Liver (tissue), 3 donors: ENCODE results near the gene BCAT1.

Experiments
- EGR1 ChIP-seq, 2 donors: IDR thresholded peaks; 2 replicates each; pipeline ENCODE4 v1.6.1; 2016 to 2018; ENCODE audit warnings: antibody characterized with exemption in 2 of 2, low read depth in 2 of 2
- JUND ChIP-seq, 2 donors: IDR thresholded peaks; 2 replicates each; pipeline ENCODE4 v1.6.1; 2016; ENCODE audit warnings: antibody characterized with exemption in 2 of 2
- MAX ChIP-seq: IDR thresholded peaks from 2 replicates; pipeline ENCODE4 v1.6.1; 2016; ENCODE audit warnings: antibody characterized with exemption
- RAD21 ChIP-seq, 2 donors: IDR thresholded peaks; 2 replicates each; pipeline ENCODE4 v1.6.1; 2016; ENCODE audit warnings: antibody characterized with exemption in 2 of 2, mild to moderate bottlenecking in 2 of 2
- TAF1 ChIP-seq: conservative IDR thresholded peaks from 2 replicates; pipeline ENCODE4 v1.6.1; 2016; ENCODE audit warnings: antibody characterized with exemption, mild to moderate bottlenecking
- YY1 ChIP-seq: IDR thresholded peaks from 2 replicates; pipeline ENCODE4 v1.6.1; 2016; ENCODE audit warnings: antibody characterized with exemption, mild to moderate bottlenecking
- TF ChIP-seq, protein P1 (sequence below): fragments of 150-350 bp; IDR thresholded peaks from 2 replicates; pipeline ENCODE4 v1.5.1; 2017; ENCODE audit warnings: improper control_type of control experiment, low read depth, low read length; ENCODE audit not compliant: missing input control
- TF ChIP-seq, protein P2 (sequence below): IDR thresholded peaks from 2 replicates; pipeline ENCODE4 v1.6.1; 2016; ENCODE audit warnings: antibody characterized with exemption
- TF ChIP-seq, protein P3 (sequence below): IDR thresholded peaks from 2 replicates; pipeline ENCODE4 v1.6.1; 2016; ENCODE audit warnings: antibody characterized with exemption
- TF ChIP-seq, protein P4 (sequence below): IDR thresholded peaks from 2 replicates; pipeline ENCODE4 v1.6.1; 2016; ENCODE audit warnings: antibody characterized with exemption, mild to moderate bottlenecking
- donor health status: healthy.
- donor health status: healthy.

GRCh38 chr12:24788886-24789285, 160.0 kb downstream of the BCAT1 start:
- TF ChIP-seq, protein P1, sequence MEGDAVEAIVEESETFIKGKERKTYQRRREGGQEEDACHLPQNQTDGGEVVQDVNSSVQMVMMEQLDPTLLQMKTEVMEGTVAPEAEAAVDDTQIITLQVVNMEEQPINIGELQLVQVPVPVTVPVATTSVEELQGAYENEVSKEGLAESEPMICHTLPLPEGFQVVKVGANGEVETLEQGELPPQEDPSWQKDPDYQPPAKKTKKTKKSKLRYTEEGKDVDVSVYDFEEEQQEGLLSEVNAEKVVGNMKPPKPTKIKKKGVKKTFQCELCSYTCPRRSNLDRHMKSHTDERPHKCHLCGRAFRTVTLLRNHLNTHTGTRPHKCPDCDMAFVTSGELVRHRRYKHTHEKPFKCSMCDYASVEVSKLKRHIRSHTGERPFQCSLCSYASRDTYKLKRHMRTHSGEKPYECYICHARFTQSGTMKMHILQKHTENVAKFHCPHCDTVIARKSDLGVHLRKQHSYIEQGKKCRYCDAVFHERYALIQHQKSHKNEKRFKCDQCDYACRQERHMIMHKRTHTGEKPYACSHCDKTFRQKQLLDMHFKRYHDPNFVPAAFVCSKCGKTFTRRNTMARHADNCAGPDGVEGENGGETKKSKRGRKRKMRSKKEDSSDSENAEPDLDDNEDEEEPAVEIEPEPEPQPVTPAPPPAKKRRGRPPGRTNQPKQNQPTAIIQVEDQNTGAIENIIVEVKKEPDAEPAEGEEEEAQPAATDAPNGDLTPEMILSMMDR = no peak
- TF ChIP-seq EGR1 (IDR thresholded peaks at IDR 0.05; ENCODE audit: low read depth in 2 of 2) = no peak
- TF ChIP-seq TAF1 = no peak
- TF ChIP-seq RAD21 (IDR thresholded peaks at IDR 0.05) = no peak
- no peak for TF ChIP-seq YY1
- TF ChIP-seq, protein P2, sequence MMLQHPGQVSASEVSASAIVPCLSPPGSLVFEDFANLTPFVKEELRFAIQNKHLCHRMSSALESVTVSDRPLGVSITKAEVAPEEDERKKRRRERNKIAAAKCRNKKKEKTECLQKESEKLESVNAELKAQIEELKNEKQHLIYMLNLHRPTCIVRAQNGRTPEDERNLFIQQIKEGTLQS = no peak
- no peak for TF ChIP-seq JUND (IDR thresholded peaks at IDR 0.05)
- no peak for TF ChIP-seq MAX
- TF ChIP-seq, protein P3, sequence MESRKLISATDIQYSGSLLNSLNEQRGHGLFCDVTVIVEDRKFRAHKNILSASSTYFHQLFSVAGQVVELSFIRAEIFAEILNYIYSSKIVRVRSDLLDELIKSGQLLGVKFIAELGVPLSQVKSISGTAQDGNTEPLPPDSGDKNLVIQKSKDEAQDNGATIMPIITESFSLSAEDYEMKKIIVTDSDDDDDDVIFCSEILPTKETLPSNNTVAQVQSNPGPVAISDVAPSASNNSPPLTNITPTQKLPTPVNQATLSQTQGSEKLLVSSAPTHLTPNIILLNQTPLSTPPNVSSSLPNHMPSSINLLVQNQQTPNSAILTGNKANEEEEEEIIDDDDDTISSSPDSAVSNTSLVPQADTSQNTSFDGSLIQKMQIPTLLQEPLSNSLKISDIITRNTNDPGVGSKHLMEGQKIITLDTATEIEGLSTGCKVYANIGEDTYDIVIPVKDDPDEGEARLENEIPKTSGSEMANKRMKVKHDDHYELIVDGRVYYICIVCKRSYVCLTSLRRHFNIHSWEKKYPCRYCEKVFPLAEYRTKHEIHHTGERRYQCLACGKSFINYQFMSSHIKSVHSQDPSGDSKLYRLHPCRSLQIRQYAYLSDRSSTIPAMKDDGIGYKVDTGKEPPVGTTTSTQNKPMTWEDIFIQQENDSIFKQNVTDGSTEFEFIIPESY = no peak
- TF ChIP-seq, protein P4, sequence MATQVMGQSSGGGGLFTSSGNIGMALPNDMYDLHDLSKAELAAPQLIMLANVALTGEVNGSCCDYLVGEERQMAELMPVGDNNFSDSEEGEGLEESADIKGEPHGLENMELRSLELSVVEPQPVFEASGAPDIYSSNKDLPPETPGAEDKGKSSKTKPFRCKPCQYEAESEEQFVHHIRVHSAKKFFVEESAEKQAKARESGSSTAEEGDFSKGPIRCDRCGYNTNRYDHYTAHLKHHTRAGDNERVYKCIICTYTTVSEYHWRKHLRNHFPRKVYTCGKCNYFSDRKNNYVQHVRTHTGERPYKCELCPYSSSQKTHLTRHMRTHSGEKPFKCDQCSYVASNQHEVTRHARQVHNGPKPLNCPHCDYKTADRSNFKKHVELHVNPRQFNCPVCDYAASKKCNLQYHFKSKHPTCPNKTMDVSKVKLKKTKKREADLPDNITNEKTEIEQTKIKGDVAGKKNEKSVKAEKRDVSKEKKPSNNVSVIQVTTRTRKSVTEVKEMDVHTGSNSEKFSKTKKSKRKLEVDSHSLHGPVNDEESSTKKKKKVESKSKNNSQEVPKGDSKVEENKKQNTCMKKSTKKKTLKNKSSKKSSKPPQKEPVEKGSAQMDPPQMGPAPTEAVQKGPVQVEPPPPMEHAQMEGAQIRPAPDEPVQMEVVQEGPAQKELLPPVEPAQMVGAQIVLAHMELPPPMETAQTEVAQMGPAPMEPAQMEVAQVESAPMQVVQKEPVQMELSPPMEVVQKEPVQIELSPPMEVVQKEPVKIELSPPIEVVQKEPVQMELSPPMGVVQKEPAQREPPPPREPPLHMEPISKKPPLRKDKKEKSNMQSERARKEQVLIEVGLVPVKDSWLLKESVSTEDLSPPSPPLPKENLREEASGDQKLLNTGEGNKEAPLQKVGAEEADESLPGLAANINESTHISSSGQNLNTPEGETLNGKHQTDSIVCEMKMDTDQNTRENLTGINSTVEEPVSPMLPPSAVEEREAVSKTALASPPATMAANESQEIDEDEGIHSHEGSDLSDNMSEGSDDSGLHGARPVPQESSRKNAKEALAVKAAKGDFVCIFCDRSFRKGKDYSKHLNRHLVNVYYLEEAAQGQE = no peak
